Ovary (tissue), 3 donors: ENCODE data around the gene BBX.

ENCODE experiments used
- CTCF ChIP-seq, 3 donors: fragments of 450-650 bp in 2 of 3; fragments of 200-600 bp in 1 of 3; IDR thresholded peaks; one replicate each; pipeline versions ENCODE4 v1.5.1 to v1.8.0; 2016 to 2022; ENCODE audit warnings: antibody characterized with exemption in 3 of 3, mild to moderate bottlenecking in 1 of 3
- POLR2A ChIP-seq: fragments of 450-650 bp; IDR thresholded peaks from one replicate; pipeline ENCODE4 v1.6.1; 2017; ENCODE audit warnings: antibody characterized with exemption, mild to moderate bottlenecking, moderate library complexity
- donor health status: DM: no; HTN: no; CAD: no.

DNA sequence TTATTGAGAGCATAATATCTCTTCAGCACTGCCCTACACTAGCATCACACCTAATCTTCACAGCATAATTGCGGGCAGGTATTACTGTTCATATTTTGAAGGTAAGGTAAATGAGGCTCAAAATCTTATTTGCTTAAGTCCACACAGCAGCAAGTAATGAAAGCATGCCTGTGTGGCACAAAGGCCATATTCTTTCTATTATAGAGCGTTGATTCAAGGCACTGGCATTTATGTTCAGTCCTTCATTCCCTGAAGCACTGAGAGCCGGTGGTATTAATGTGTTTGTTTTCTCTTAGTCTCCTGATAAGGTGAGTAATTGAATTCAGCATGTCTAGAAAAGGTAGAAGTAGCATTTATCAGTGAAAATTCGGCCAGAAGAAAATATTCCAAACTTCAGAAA is 231.2 kb downstream of the BBX start:
- TF ChIP-seq POLR2A (no peak), CTCF (IDR thresholded peaks at IDR 0.05) (no peak)
